GM21576 (cell line): ENCODE data around the gene GOT2.
"Not testable (repeated sequence)": the region's sequence is repeated elsewhere in the genome, so short reads cannot be mapped to it uniquely, and the experiment has no call there.

ENCODE experiments used
- ATAC-seq: cut with Tn5 transposase; IDR thresholded peaks from one replicate; pipeline ENCODE4 v1.9.1; 2021; ENCODE audit warnings: mild to moderate bottlenecking, moderate library complexity; ENCODE audit not compliant: unreplicated experiment

The GOT2 gene

GRCh38 chr16:58723109-58723508 lies 11.0 kb downstream of the GOT2 start:
- no peak for ATAC-seq

GRCh38 chr16:58717994-58718393 lies 16.1 kb downstream of the GOT2 start:
- no peak for ATAC-seq

- ATAC-seq: no peak
Observed at GRCh38 chr16:58716468-58716867, 17.6 kb downstream of the GOT2 start.

GRCh38 chr16:58713742-58714141 lies 20.4 kb downstream of the GOT2 start:
- no peak for ATAC-seq

- no peak for ATAC-seq
Observed at GRCh38 chr16:58709333-58709732, 24.8 kb downstream of the GOT2 start.

GRCh38 chr16:58699151-58699550 lies 35.0 kb downstream of the GOT2 start:
- ATAC-seq: no peak

- no peak for ATAC-seq
Observed at GRCh38 chr16:58695368-58695767, 38.7 kb downstream of the GOT2 start.

- no peak for ATAC-seq
Observed at GRCh38 chr16:58692450-58692849, 41.7 kb downstream of the GOT2 start.

GRCh38 chr16:58686985-58687706 lies 47.0 kb downstream of the GOT2 start:
- ATAC-seq: not testable (repeated sequence)

- ATAC-seq: no peak
Observed at GRCh38 chr16:58685084-58685449, 49.0 kb downstream of the GOT2 start.

GRCh38 chr16:58684354-58685083 lies 49.6 kb downstream of the GOT2 start, which contains the start of gene SLC38A7:
SLC38A7 (minus strand) TSS chr16:58684770; CDS start chr16:58680126, 4,644 bp downstream.
- peak; percentile 96 for ATAC-seq

- ATAC-seq: peak; percentile 13
Observed at GRCh38 chr16:58684001-58684353, 50.1 kb downstream of the GOT2 start.

- no peak for ATAC-seq
Observed at GRCh38 chr16:58679763-58680162, 54.4 kb downstream of the GOT2 start.

- no peak for ATAC-seq
Observed at GRCh38 chr16:58678716-58679115, 55.4 kb downstream of the GOT2 start.

- no peak for ATAC-seq
Observed at GRCh38 chr16:58678269-58678668, 55.8 kb downstream of the GOT2 start.

- no peak for ATAC-seq
Observed at GRCh38 chr16:58670946-58671583, 63.1 kb downstream of the GOT2 start.

- no peak for ATAC-seq
Observed at GRCh38 chr16:58670177-58670576, 63.9 kb downstream of the GOT2 start.

GRCh38 chr16:58665200-58665599 lies 68.9 kb downstream of the GOT2 start:
- no peak for ATAC-seq

GRCh38 chr16:58661199-58661830 lies 72.8 kb downstream of the GOT2 start:
- peak; percentile 79 for ATAC-seq

- ATAC-seq: not testable (repeated sequence)
Observed at GRCh38 chr16:58659911-58660310, 74.2 kb downstream of the GOT2 start.

GRCh38 chr16:58658796-58659211 lies 75.3 kb downstream of the GOT2 start:
- no peak for ATAC-seq
